ENCODE data around the gene PHACTR4.

- no peak for TF ChIP-seq CTCF (IDR thresholded peaks at IDR 0.05)
- no peak for TF ChIP-seq POLR2A (IDR thresholded peaks at IDR 0.05)
Observed at GRCh38 chr1:28354121-28354520, 15.4 kb upstream of the PHACTR4 start.
